ENCODE data around the gene VSIR.

DNA sequence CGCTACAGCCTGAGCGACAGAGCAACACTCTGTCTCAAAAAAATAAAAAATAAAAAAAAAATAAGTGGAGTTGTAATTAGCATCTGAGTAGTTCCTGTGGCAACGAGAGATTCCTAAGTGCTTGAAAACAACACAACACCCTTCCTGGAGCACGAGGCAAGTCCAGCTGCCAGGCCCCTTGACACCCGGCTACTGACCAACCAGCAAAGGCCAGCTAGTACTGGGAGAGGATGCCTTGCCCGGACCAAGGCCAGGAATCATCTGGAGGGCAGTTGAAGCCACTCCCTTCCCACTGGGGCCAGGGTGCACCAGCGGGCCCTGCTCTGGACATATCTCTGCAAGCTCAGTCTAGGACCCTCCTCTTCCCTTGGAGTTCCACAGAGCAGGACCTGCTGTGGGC lies 54.3 kb downstream of the VSIR start:
- TF ChIP-seq, protein P1, sequence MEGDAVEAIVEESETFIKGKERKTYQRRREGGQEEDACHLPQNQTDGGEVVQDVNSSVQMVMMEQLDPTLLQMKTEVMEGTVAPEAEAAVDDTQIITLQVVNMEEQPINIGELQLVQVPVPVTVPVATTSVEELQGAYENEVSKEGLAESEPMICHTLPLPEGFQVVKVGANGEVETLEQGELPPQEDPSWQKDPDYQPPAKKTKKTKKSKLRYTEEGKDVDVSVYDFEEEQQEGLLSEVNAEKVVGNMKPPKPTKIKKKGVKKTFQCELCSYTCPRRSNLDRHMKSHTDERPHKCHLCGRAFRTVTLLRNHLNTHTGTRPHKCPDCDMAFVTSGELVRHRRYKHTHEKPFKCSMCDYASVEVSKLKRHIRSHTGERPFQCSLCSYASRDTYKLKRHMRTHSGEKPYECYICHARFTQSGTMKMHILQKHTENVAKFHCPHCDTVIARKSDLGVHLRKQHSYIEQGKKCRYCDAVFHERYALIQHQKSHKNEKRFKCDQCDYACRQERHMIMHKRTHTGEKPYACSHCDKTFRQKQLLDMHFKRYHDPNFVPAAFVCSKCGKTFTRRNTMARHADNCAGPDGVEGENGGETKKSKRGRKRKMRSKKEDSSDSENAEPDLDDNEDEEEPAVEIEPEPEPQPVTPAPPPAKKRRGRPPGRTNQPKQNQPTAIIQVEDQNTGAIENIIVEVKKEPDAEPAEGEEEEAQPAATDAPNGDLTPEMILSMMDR (IDR thresholded peaks at IDR 0.05): no peak
- peak in 1 of 4 donors; percentile 12 for TF ChIP-seq POLR2AphosphoS5 (IDR thresholded peaks at IDR 0.05)
- no peak for TF ChIP-seq POLR2A (IDR thresholded peaks at IDR 0.05)
- no peak for TF ChIP-seq EP300 (IDR thresholded peaks at IDR 0.05)
